ENCODE data around the gene TRABD2A.

TRABD2A gene

DNA sequence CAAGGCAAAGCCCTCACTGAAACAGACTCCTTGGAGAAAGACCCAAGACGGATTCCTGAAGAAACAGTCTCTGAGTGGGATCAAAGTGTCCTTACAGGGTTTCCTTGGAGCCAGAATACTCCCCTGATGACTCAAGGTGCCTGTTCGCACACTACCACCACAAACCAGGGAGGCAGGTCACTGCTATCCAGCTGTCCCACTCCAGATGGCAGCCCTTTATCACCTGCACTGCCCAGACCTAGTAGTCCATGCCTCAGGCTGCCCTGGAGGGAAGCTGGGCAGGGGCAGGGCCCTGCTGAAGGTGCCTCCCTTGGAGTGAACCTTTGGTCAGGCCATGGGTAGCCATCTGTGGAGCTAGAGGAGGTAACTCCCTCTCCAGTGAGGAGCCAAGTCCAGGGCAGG lies 34.1 kb downstream of the TRABD2A start:
- TF ChIP-seq, protein P1, sequence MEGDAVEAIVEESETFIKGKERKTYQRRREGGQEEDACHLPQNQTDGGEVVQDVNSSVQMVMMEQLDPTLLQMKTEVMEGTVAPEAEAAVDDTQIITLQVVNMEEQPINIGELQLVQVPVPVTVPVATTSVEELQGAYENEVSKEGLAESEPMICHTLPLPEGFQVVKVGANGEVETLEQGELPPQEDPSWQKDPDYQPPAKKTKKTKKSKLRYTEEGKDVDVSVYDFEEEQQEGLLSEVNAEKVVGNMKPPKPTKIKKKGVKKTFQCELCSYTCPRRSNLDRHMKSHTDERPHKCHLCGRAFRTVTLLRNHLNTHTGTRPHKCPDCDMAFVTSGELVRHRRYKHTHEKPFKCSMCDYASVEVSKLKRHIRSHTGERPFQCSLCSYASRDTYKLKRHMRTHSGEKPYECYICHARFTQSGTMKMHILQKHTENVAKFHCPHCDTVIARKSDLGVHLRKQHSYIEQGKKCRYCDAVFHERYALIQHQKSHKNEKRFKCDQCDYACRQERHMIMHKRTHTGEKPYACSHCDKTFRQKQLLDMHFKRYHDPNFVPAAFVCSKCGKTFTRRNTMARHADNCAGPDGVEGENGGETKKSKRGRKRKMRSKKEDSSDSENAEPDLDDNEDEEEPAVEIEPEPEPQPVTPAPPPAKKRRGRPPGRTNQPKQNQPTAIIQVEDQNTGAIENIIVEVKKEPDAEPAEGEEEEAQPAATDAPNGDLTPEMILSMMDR (IDR thresholded peaks at IDR 0.05): no peak

DNA sequence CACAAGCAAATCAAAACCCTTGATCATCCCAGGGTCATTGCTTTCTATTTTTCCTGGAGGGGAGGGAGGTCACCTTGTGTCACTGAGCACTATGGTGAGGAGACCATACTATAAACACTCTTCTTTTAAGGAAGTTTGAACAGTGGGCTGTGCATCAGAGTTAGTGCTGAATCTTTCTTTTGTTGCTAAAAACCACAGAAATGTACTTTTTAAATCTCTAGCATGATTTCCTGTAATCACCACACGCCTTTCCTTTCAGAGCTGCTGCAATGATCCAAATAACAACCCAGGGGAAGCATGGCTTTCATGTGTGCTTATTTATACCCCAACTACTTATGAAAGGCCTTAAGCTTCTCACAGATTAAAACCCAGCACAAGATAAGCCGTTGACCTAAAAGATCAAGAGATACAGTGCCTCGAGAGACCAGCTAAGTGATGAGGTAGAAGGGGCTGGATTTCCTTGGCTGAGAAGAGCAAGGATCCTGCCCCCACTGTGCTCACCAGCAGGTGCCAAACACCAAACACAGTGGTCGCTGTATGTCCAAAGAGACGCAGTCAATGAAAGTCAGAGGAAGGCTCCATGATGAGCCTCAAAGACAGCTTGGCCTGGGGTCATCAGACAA lies 34.7 kb downstream of the TRABD2A start:
- TF ChIP-seq, protein P1 (IDR thresholded peaks at IDR 0.05): no peak

DNA sequence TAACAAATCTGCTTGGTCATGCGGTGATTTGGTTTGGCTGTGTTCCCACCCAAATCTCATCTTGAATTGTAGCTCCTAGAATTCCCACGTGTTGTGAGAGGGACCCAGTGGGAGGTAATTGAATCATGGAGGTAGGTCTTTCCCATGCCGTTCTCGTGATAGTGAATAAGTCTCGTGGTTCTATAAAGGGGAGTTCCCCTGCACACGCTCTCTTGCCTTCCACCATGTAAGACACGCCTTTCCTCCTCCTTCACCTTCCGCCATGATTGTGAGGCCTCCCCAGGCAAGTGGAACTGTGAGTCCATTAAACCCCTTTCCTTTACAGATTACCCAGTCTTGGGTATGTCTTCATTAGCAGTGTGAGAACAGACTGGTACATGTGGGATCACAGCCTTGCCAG lies 36.7 kb downstream of the TRABD2A start:
- TF ChIP-seq, protein P1 (IDR thresholded peaks at IDR 0.05): no peak

DNA sequence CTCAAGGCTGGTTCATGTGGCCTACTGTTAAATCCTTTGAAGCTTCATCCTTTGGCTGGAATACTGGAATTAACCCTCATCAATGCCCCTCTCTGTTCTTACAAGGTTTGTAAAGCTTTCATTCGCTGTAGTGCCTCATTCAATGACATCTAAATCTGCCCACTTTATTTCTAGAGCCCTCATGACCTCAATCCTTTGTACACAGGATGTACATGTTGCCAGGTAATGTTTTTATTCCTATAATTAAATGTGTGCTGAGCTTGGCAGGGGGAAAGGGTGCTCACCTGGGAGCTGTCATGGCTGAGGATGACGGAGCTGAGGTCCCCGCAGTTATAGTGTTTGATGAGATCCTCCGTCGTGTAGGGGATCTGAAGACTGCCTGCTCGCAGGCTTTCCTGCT lies 39.3 kb downstream of the TRABD2A start:
- TF ChIP-seq, protein P1 (IDR thresholded peaks at IDR 0.05): no peak

DNA sequence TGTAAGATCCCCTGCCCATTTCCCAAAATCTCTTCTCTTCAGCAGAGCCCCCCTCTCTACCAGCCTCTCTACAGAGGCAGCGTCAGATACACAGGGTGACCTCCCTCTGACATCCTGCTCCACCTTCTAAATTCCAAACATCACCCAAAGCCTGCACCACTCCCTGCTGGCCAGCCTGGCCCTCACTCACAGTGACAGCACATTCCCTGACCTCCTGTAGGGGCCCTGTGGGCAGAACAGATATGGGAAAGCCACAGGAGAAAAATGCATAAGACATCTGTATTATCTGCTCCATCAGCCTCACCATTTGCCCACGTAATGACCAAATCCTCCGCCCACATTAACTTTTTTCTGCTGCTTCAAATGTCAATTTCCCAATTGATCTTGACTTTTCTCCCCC lies 40.6 kb downstream of the TRABD2A start:
- TF ChIP-seq, protein P1 (IDR thresholded peaks at IDR 0.05): no peak

DNA sequence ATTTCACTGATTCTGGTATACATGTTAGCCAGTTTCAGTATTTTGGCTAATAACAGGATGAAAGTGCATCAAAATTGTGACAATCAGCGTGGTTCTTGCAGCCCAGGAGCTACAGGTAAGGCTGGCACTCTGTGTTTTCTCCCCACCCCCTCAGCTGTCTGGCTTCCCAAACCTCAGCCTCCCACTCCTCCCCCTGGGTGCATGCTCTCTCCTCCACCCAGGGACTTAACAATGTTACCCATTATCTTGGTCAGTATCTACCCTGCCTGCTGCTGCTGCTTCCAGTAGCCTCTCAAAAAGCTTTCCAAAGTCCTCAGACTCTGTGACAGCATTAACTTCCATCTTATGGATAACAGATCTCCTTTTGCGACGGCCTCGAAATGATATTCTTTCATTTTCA lies 41.0 kb downstream of the TRABD2A start:
- TF ChIP-seq, protein P1 (IDR thresholded peaks at IDR 0.05): no peak

DNA sequence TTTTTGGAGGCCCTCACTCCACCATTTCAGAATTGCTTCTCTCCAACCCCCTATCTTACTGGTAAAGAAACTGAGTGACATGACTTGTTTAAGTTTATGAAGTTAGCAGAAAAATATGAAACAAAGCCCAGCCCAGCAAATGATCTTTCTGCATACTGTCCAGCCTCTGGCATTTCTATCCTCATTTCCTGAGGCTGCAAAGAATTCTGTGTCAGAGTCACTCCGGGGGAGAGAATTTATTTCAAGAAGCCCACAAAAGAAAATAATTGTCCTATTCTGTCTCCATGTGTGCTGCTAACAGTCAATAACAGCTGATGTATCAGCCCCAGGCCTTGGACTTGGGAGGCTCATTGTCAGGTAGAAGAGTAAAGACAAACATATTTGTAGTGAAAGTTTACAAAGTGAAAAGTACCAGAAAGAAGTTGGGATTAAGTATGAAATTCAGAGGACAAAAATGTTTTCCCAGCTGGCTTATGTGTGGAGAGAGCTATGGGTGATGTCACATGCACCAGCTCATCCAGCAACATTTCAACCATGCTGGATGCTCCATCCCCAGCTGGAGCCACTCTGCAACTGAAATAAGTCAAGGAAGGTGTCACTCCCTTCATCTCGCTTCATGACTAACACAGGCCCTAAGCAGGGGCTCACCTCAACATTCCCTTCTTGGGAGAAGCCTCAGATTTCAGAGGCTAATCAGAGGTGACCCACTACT lies 42.3 kb downstream of the TRABD2A start:
- TF ChIP-seq, protein P1 (IDR thresholded peaks at IDR 0.05): no peak
